Effector memory CD4-positive, alpha-beta T cell (primary cell): ENCODE measurements around the gene UGT1A3.

ENCODE experiments used
- DNase-seq, 3 donors: peaks; one replicate each; pipeline ENCODE4 v3.0.0-alpha.2; 2020
- H3K27ac ChIP-seq: 2 replicates; pipeline ENCODE4 v1.7.0; 2013; ENCODE audit warnings: mild to moderate bottlenecking, low read length, moderate library complexity; ENCODE audit not compliant: insufficient read depth, poor library complexity, severe bottlenecking
- H3K27me3 ChIP-seq: replicated peaks from 2 replicates; pipeline ENCODE4 v1.7.0; 2013; ENCODE audit warnings: mild to moderate bottlenecking, low read length; ENCODE audit not compliant: insufficient read depth, control insufficient read depth, poor library complexity, severe bottlenecking
- H3K36me3 ChIP-seq: 2 replicates; pipeline ENCODE4 v1.7.0; 2013; ENCODE audit warnings: mild to moderate bottlenecking, low read length, moderate library complexity; ENCODE audit not compliant: control insufficient read depth, insufficient read depth
- H3K4me1 ChIP-seq: 2 replicates; pipeline ENCODE4 v1.7.0; 2013; ENCODE audit warnings: low read length, mild to moderate bottlenecking; ENCODE audit not compliant: control insufficient read depth, insufficient read depth, poor library complexity, severe bottlenecking
- H3K4me3 ChIP-seq: 2 replicates; pipeline ENCODE4 v1.7.0; 2013; ENCODE audit warnings: low read length, low read depth, mild to moderate bottlenecking; ENCODE audit not compliant: insufficient read depth, poor library complexity, severe bottlenecking
- H3K9me3 ChIP-seq: 2 replicates; pipeline ENCODE4 v1.7.0; 2013; ENCODE audit warnings: mild to moderate bottlenecking, low read length, moderate library complexity; ENCODE audit not compliant: control insufficient read depth

Gene UGT1A3

DNA sequence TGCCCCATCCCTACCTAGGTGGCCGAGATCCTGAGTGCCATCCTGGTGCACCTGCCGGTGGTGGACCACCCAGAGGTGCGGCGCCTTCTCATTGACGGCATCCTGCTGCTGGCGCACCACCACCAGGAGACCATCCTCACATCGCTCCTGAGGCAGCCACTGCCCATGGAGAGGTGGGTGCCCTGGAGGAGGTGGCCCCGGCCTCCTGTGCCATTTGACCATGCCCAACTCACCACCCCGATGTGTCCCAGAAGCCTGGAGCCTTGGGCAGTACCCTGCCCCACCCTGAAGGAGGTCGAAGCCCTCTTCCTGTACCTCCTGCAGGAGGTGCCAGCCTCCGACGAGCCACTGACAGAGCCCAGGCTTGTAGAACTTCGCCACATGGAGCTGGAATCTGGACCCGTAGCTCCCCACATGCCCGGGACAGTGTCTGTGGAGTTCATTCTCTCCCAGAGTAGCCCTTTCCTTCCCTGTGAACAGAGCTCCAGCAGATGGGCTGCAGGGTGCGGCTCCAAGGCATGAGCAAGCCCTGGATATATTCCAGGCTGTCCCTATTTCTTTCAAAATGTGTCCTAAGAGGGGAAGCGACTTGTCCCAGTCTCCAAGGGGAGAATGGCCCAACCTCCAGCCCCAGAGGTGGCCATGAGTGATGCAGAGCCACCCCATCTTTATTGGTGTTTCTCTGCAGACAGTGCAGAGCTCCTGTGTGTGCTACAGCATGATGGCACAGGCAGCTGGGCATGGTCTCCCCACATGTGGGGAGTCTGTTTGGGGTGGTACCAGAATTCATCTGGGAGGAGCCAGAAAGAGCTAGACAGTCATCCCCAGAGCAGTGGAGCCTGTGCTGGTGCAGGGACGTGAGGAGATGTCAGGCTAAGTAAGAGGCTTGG lies 91.3 kb downstream of the UGT1A3 start:
- no peak for DNase-seq
- Histone ChIP-seq H3K27ac (no peak overlapping the region), H3K27me3 (no peaks in the 10 kb centered on the region), H3K4me3 (no peak overlapping the region), H3K4me1 (no peaks in the 10 kb centered on the region), H3K36me3 (no peaks in the 10 kb centered on the region), H3K9me3 (no peaks in the 10 kb centered on the region)

DNA sequence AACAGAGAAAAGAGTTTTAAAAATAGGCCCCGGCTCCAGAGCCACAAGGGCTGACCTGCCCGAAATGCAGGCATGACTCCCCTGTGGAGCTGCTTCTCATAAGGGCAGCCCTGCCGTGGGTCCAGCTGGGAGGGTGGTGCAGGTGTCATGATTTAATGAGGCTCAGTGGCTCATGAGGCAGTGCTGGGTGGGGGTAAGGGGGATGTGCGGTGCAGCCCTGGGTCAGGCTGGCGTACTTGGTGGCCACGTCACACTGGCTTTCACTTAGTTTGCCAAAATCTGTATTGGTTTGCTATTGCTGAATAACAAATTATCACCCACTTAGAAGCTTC lies 91.9 kb downstream of the UGT1A3 start:
- DNase-seq = no peak
- H3K27ac ChIP-seq = no peak overlapping the region
- no peak overlapping the region for H3K4me3 ChIP-seq
- no peaks in the 10 kb centered on the region for H3K4me1 ChIP-seq
- no peaks in the 10 kb centered on the region for H3K36me3 ChIP-seq
- no peaks in the 10 kb centered on the region for H3K9me3 ChIP-seq
- no peaks in the 10 kb centered on the region for H3K27me3 ChIP-seq

DNA sequence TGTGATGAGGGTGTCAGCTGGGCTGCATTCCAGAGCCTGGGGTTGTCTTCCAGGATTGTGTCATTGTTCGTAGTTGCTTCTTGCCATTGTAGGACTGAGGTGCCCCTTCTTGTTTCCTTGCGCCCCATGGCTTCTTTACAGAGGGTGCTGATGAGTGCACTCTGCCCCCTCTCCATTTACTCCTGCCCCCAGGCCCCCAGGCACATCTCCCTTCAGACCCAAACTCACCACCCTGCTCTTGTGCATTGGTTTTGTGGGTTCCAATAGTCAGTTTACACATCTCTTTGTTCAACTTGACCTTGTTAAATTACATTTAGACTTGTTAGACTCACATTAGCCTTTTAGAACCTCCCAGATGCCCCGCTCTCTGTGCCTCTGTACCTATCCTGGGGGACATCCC lies 92.4 kb downstream of the UGT1A3 start:
- Histone ChIP-seq H3K36me3 (no peaks in the 10 kb centered on the region), H3K4me1 (no peaks in the 10 kb centered on the region), H3K27ac (no peak overlapping the region), H3K9me3 (no peaks in the 10 kb centered on the region), H3K27me3 (no peaks in the 10 kb centered on the region), H3K4me3 (no peak overlapping the region)
- no peak for DNase-seq

DNA sequence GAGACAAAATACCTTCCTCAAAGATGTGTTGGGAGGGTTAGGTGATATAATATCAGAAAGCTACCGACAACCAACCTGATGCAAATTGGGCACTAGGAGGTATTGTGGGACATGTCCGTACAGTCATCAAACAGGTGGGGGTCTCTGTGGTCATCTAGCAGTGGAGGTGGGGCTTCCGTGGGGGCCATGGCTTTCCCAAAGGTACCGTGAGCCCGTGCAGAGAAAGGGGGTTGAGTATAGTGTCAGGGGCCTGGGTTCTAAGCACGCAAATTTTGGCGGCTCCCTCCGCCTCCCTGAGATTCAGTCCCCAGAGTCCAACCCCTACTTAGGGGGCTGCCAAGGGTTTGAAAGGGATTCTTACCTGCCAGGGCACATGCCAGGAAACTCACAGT lies 92.9 kb downstream of the UGT1A3 start:
- Histone ChIP-seq H3K4me1 (no peaks in the 10 kb centered on the region), H3K4me3 (no peak overlapping the region), H3K27me3 (no peaks in the 10 kb centered on the region), H3K36me3 (no peaks in the 10 kb centered on the region), H3K9me3 (no peaks in the 10 kb centered on the region), H3K27ac (no peak overlapping the region)
- no peak for DNase-seq

DNA sequence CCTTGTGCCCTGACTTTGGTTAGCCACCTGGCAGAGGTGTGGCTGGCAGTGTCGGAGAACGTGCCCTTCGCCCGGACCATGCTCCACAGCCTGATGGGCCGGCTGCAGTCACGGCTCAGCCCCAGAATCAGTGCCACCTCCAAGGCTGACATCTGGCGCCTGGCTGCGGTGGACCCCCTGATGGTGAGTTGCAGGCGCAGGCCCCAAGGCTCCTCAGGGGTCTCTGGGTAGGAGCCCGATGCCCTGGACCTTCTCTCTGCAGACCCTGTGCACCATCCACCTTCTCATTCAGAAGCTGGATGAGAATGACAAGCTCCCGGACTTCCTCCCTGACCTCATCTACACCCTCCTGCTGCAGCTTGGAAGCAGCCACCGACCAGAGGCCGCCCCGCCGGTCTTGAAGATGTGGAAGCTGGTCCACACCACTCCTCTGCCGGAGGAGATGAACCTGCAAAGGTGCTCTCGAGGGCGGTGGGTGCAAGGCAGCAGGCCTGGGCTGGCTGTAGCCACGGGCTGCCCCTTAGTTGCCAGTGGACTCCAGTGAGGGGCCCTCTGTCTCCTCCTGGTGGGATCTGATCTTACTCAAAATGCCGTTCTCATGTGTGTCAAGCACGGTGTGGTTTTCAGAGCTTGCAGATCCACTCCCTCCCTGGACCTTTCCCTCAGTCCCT lies 93.4 kb downstream of the UGT1A3 start:
- Histone ChIP-seq H3K27ac (no peak overlapping the region), H3K36me3 (no peaks in the 10 kb centered on the region), H3K4me1 (no peaks in the 10 kb centered on the region), H3K27me3 (no peaks in the 10 kb centered on the region), H3K4me3 (no peak overlapping the region), H3K9me3 (no peaks in the 10 kb centered on the region)
- no peak for DNase-seq
